GM19455 (cell line): ENCODE data around the gene TRIM14.
"Not testable (repeated sequence)": the region's sequence is repeated elsewhere in the genome, so short reads cannot be mapped to it uniquely, and the experiment has no call there.

ENCODE experiments used
- ATAC-seq: cut with Tn5 transposase; IDR thresholded peaks from one replicate; pipeline ENCODE4 v1.9.1; 2021; ENCODE audit not compliant: unreplicated experiment

Gene TRIM14

DNA sequence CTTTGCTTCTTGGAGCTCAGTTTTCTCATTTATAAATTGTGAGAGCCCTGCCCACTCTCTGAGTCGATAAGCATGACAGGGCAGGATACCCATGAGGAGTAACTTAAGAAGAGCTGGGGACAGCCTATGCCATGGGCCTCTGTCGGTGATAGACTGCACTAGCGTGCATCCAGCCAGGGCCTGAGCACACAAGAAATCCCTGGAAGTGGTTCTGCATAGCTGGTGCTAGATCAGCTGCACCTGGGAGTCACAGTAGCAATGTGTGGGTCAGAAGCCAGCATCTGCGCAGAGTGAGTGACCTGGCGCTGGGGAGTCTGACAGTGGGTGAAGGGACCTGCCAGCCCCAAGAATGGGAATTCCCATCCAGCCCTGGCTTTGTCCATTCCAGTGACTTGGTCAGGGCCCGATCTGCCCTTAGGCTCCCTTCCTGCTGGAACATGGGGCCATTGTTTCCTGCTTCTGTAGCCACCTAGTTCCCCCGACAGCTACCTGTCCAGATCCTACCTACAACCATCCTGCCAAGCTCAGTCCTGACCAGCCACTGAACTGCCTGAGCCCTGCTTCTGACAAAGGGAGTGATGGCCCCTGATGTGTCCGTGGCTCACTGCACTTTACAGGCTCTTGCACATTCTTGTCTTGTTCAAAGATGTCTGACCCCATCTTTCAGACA lies 98.4 kb downstream of the TRIM14 start:
- no peak for ATAC-seq

- not testable (repeated sequence) for ATAC-seq
Observed at GRCh38 chr9:98019869-98020268, 99.2 kb downstream of the TRIM14 start.
